Ishikawa (cell line): ENCODE results near the gene C10orf53.

ENCODE experiments used
- CEBPB ChIP-seq: IDR thresholded peaks from 2 replicates; pipeline ENCODE4 v1.6.1; 2012
- CREB1 ChIP-seq: IDR thresholded peaks from 2 replicates; pipeline ENCODE4 v1.6.1; 2012; ENCODE audit warnings: low read depth
- EGR1 ChIP-seq: IDR thresholded peaks from 2 replicates; pipeline ENCODE4 v1.6.1; 2012
- EP300 ChIP-seq: IDR thresholded peaks from 2 replicates; pipeline ENCODE4 v1.6.1; 2012; ENCODE audit warnings: borderline replicate concordance
- NFIC ChIP-seq: IDR thresholded peaks from 2 replicates; pipeline ENCODE4 v1.6.1; 2012
- RAD21 ChIP-seq: IDR thresholded peaks from 2 replicates; pipeline ENCODE4 v1.6.1; 2012; ENCODE audit warnings: low read depth
- REST ChIP-seq: IDR thresholded peaks from 2 replicates; pipeline ENCODE4 v1.6.1; 2012; ENCODE audit warnings: low read depth, mild to moderate bottlenecking
- TAF1 ChIP-seq: IDR thresholded peaks from 2 replicates; pipeline ENCODE4 v1.6.1; 2012; ENCODE audit warnings: low read depth, mild to moderate bottlenecking
- TEAD4 ChIP-seq: IDR thresholded peaks from 2 replicates; pipeline ENCODE4 v1.6.1; 2012
- YY1 ChIP-seq: IDR thresholded peaks from 2 replicates; pipeline ENCODE4 v1.6.1; 2012; ENCODE audit warnings: low read depth
- TF ChIP-seq, protein P1 (sequence below): IDR thresholded peaks from 2 replicates; pipeline ENCODE4 v1.6.1; 2012
- TF ChIP-seq, protein P2 (sequence below): IDR thresholded peaks from 2 replicates; pipeline ENCODE4 v1.6.1; 2012

- no peak for TF ChIP-seq CREB1
- TF ChIP-seq, protein P1, sequence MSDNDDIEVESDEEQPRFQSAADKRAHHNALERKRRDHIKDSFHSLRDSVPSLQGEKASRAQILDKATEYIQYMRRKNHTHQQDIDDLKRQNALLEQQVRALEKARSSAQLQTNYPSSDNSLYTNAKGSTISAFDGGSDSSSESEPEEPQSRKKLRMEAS = no peak
- no peak for TF ChIP-seq CEBPB
- TF ChIP-seq TEAD4 = no peak
- TF ChIP-seq YY1 = no peak
- no peak for TF ChIP-seq EGR1
- no peak for TF ChIP-seq TAF1
- no peak for TF ChIP-seq EP300
- TF ChIP-seq REST = no peak
- TF ChIP-seq, protein P2, sequence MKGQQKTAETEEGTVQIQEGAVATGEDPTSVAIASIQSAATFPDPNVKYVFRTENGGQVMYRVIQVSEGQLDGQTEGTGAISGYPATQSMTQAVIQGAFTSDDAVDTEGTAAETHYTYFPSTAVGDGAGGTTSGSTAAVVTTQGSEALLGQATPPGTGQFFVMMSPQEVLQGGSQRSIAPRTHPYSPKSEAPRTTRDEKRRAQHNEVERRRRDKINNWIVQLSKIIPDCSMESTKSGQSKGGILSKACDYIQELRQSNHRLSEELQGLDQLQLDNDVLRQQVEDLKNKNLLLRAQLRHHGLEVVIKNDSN = no peak
- TF ChIP-seq NFIC = no peak
- TF ChIP-seq RAD21 = no peak
Observed at GRCh38 chr10:49734676-49735075, 55.2 kb downstream of the C10orf53 start.
